Measurements from ENCODE around the gene ADGRF4. TPM values are rescaled to one million over a fixed set of nuclear protein-coding genes. Genes with fewer than 3 reads are reported as not detected.

ADGRF4 gene
- total RNA-seq, 2 experiments from 2014 or later: not detected

DNA sequence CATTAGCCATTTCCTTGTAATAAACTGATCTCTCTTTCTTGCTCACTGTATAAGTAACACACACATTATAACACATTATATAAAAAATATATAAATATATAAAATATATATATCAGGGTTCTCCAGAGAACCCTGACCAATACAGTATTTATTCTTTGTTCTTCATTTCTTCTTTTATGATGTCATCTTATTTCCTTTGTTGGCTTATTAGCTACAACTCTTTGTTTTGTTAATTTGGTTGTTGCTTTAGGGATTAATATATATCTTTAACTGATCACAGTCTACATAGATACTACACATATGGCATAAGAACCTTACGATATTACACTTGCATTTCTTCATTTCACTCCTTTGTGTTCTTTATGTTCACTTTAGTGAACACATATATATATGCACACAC, 68.7 kb downstream of the ADGRF4 start:
- ChIA-PET CTCF (no interaction called here), POLR2A (no interaction called here)
- H3K36me3 Mint-ChIP-seq (ENCODE audit: low read depth): no peaks in the 10 kb centered on the region
- no peaks in the 10 kb centered on the region for H3K4me1 Mint-ChIP-seq (ENCODE audit: low read depth)
- H3K27me3 Mint-ChIP-seq: peaks cover 13% of the 10 kb centered on the region
- intact Hi-C loops (cut with micrococcal nuclease): no loop called here
- DNase-seq (no peak), ATAC-seq (no peak)
- no peak overlapping the region for H3K4me3 Mint-ChIP-seq
- TF ChIP-seq, protein P1, sequence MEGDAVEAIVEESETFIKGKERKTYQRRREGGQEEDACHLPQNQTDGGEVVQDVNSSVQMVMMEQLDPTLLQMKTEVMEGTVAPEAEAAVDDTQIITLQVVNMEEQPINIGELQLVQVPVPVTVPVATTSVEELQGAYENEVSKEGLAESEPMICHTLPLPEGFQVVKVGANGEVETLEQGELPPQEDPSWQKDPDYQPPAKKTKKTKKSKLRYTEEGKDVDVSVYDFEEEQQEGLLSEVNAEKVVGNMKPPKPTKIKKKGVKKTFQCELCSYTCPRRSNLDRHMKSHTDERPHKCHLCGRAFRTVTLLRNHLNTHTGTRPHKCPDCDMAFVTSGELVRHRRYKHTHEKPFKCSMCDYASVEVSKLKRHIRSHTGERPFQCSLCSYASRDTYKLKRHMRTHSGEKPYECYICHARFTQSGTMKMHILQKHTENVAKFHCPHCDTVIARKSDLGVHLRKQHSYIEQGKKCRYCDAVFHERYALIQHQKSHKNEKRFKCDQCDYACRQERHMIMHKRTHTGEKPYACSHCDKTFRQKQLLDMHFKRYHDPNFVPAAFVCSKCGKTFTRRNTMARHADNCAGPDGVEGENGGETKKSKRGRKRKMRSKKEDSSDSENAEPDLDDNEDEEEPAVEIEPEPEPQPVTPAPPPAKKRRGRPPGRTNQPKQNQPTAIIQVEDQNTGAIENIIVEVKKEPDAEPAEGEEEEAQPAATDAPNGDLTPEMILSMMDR (IDR thresholded peaks at IDR 0.05): no peak
- H3K9me3 Mint-ChIP-seq: peaks cover 2% of the 10 kb centered on the region
- H3K27ac Mint-ChIP-seq: no peak overlapping the region

DNA sequence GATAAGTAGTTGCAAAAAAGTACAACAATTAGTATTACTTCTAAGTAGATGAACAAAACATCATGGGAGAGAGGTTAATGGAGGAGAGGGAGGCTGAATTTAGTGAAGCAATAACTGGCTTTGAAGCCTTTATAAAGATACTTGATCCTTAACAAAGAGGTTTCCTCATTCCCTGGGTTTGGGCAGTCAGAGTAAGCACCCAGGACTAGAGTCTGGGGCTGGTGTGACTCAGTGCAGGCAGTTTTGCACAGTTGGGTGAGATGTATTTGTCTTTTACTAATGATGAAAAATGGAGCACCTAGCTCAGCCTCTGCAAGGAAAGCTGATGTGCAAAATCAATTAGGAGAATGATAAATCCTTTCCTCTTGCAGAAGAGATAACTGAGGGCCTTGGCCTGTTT, 71.6 kb downstream of the ADGRF4 start:
- ChIA-PET POLR2A (no interaction called here), CTCF (interaction anchor here (1.4 kb wide), 1 partner anchor 10 kb away, joined by 3 read pairs; no protein-coding TSS in a partner anchor)
- intact Hi-C loops (cut with micrococcal nuclease): no loop called here
- Mint-ChIP-seq H3K4me3 (no peak overlapping the region), H3K9me3 (peaks cover 2% of the 10 kb centered on the region), H3K36me3 (ENCODE audit: low read depth) (no peaks in the 10 kb centered on the region), H3K27ac (no peak overlapping the region), H3K4me1 (ENCODE audit: low read depth) (no peaks in the 10 kb centered on the region), H3K27me3 (peaks cover 6% of the 10 kb centered on the region)
- ATAC-seq: no peak
- TF ChIP-seq, protein P1 (IDR thresholded peaks at IDR 0.05): no peak
- DNase-seq: no peak

Other genes starting within 250 kb of the ADGRF4 start
- 10 to 100 TPM; 28.3 to 29.2 TPM for gene CD2AP, start 220.8 kb upstream of the ADGRF4 start, total RNA-seq
- not detected for gene OPN5, start 83.5 kb downstream of the ADGRF4 start, total RNA-seq

All from activated CD8-positive, alpha-beta T cell treated with anti-CD3 and anti-CD28 coated beads for 36 hours (primary cell).